HepG2 (cell line): Measurements from ENCODE around the gene MAP1LC3B. TPM values are rescaled to one million over a fixed set of nuclear protein-coding genes. Genes with fewer than 3 reads are reported as not detected.

Experiments
- AGO1 ChIP-seq: fragments of 200-400 bp; formaldehyde crosslinking; IDR thresholded peaks from 2 replicates; pipeline ENCODE4 v1.6.1; 2017; ENCODE audit warnings: mild to moderate bottlenecking, low read depth, low read length, moderate library complexity; ENCODE audit not compliant: poor library complexity, severe bottlenecking
- ARID4A ChIP-seq: sonication (generic); formaldehyde crosslinking; IDR thresholded peaks from 2 replicates; pipeline ENCODE4 v1.5.0; 2020; ENCODE audit warnings: mild to moderate bottlenecking, missing genetic modification reagents, borderline replicate concordance
- ATRX ChIP-seq: sonication (generic); formaldehyde crosslinking; IDR thresholded peaks from 2 replicates; pipeline ENCODE4 v1.4.0; 2020; ENCODE audit warnings: missing genetic modification reagents, borderline replicate concordance
- BHLHE40 ChIP-seq: IDR thresholded peaks from 2 replicates; pipeline ENCODE4 v1.6.1; 2011; ENCODE audit warnings: low read length, improper control_type of control experiment
- FOSL2 ChIP-seq: sonication (generic); formaldehyde crosslinking; IDR thresholded peaks from 2 replicates; pipeline ENCODE4 v1.4.0; 2020; ENCODE audit warnings: missing genetic modification reagents
- HIVEP1 ChIP-seq: sonication (generic); formaldehyde crosslinking; IDR thresholded peaks from 2 replicates; pipeline ENCODE4 v1.4.0; 2020; ENCODE audit warnings: mild to moderate bottlenecking, missing genetic modification reagents
- KAT8 ChIP-seq: IDR thresholded peaks from 2 replicates; pipeline ENCODE4 v1.6.1; 2016; ENCODE audit warnings: missing genetic modification reagents, missing compliant biosample characterization
- MTA3 ChIP-seq: sonication (generic); formaldehyde crosslinking; IDR thresholded peaks from 2 replicates; pipeline ENCODE4 v1.4.0; 2020; ENCODE audit warnings: missing genetic modification reagents
- RBAK ChIP-seq: sonication (generic); formaldehyde crosslinking; IDR thresholded peaks from 2 replicates; pipeline ENCODE4 v1.5.1; 2020; ENCODE audit warnings: mild to moderate bottlenecking, missing genetic modification reagents
- SAP130 ChIP-seq: IDR thresholded peaks from 2 replicates; pipeline ENCODE4 v1.6.1; 2016; ENCODE audit warnings: low read depth
- SNAI1 ChIP-seq: sonication (generic); formaldehyde crosslinking; IDR thresholded peaks from 2 replicates; pipeline ENCODE4 v1.5.0; 2020; ENCODE audit warnings: mild to moderate bottlenecking, missing genetic modification reagents, borderline replicate concordance
- TEAD2 ChIP-seq: sonication (generic); formaldehyde crosslinking; IDR thresholded peaks from 2 replicates; pipeline ENCODE4 v1.9.0; 2021; ENCODE audit warnings: missing genetic modification reagents
- U2AF2 ChIP-seq: fragments of 200-400 bp; formaldehyde crosslinking; IDR thresholded peaks from 2 replicates; pipeline ENCODE4 v1.6.1; 2017; ENCODE audit warnings: low read depth, mild to moderate bottlenecking, low read length
- ZNF337 ChIP-seq: sonication (generic); formaldehyde crosslinking; IDR thresholded peaks from 2 replicates; pipeline ENCODE4 v1.5.1; 2020; ENCODE audit warnings: missing genetic modification reagents, low read depth, mild to moderate bottlenecking, borderline replicate concordance
- ZNF34 ChIP-seq: sonication (generic); formaldehyde crosslinking; IDR thresholded peaks from 2 replicates; pipeline ENCODE4 v1.4.0; 2020; ENCODE audit warnings: mild to moderate bottlenecking, missing genetic modification reagents, borderline replicate concordance
- ZNF496 ChIP-seq: sonication (generic); formaldehyde crosslinking; IDR thresholded peaks from 2 replicates; pipeline ENCODE4 v1.8.1; 2023; ENCODE audit warnings: mild to moderate bottlenecking, moderate library complexity, missing genetic modification reagents; ENCODE audit not compliant: insufficient replicate concordance
- ZNF557 ChIP-seq: sonication (generic); formaldehyde crosslinking; IDR thresholded peaks from 2 replicates; pipeline ENCODE4 v1.4.0; 2020; ENCODE audit warnings: missing genetic modification reagents
- ZNF576 ChIP-seq: sonication (generic); formaldehyde crosslinking; IDR thresholded peaks from 2 replicates; pipeline ENCODE4 v1.4.0; 2020; ENCODE audit warnings: mild to moderate bottlenecking, missing genetic modification reagents
- ZNF597 ChIP-seq: sonication (generic); formaldehyde crosslinking; IDR thresholded peaks from 2 replicates; pipeline ENCODE4 v1.5.0; 2020; ENCODE audit warnings: missing genetic modification reagents
- ZNF850 ChIP-seq: sonication (generic); formaldehyde crosslinking; conservative IDR thresholded peaks from 2 replicates; pipeline ENCODE4 v1.9.0; 2021; ENCODE audit warnings: mild to moderate bottlenecking, missing genetic modification reagents
- polyA plus RNA-seq, 8 experiments: library from polyadenylated mRNA; depleted of rRNA in 3 of 8; stranded (reverse) in 7 of 8; unstranded in 1 of 8; fragments of >200 nt; fragmentation: Illumina TruSeq in 4 of 8; extraction: Trizol in 4 of 8; gene quantifications; 2 replicates each; pipeline versions ENCODE4 v1.2.1 to v1.2.3, GENCODE V29; 2011 to 2016; ENCODE audit warnings: low read depth in 4 of 8, missing spikeins in 1 of 8, mixed read lengths in 1 of 8; ENCODE audit not compliant: insufficient read depth in 1 of 8
- total RNA-seq, 5 experiments: library from RNA; depleted of rRNA; stranded (reverse); fragments of >200 nt; fragmentation: Illumina TruSeq; extraction: Trizol; gene quantifications; 2 replicates each; pipeline ENCODE4 v1.2.3, GENCODE V29; 2016; ENCODE audit warnings: low read depth in 1 of 5

The MAP1LC3B gene
- total and polyA plus RNA-seq, 2 of the 13 experiments (the other 11 are each of a cell fraction or from before 2014, with no cell fraction given) = 15.7 to 37.4 TPM

- TF ChIP-seq ARID4A (CRISPR knock-in tag) = peak; percentile 96; the same call in 1 of the 2 replicates
- peak; percentile 83 for TF ChIP-seq KAT8 (CRISPR knock-in tag)
- TF ChIP-seq ZNF597 (CRISPR knock-in tag) = peak; percentile 99
- no peak for TF ChIP-seq U2AF2
- TF ChIP-seq TEAD2 (CRISPR knock-in tag) = no peak
- TF ChIP-seq MTA3 (CRISPR knock-in tag) = no peak
- TF ChIP-seq AGO1 = peak; percentile 36
- no peak; the same call in 1 of the 2 replicates for TF ChIP-seq ZNF850 (CRISPR knock-in tag)
- no peak for TF ChIP-seq RBAK (CRISPR knock-in tag)
- peak; percentile 91 for TF ChIP-seq BHLHE40
- no peak for TF ChIP-seq SNAI1 (CRISPR knock-in tag)
- no peak for TF ChIP-seq ZNF576
- TF ChIP-seq ZNF557 (CRISPR knock-in tag) = peak; percentile 86
- peak; percentile 79 for TF ChIP-seq FOSL2 (CRISPR knock-in tag)
- TF ChIP-seq ZNF496 (CRISPR knock-in tag) = no peak
- peak; percentile 88 for TF ChIP-seq HIVEP1 (CRISPR knock-in tag)
- TF ChIP-seq ZNF337 = no peak
- TF ChIP-seq ATRX (CRISPR knock-in tag) = peak; percentile 52; the same call in 1 of the 2 replicates
- no peak; the same call in 1 of the 2 replicates for TF ChIP-seq ZNF34 (CRISPR knock-in tag)
- peak; percentile 94 for TF ChIP-seq SAP130 (CRISPR knock-in tag)
Measured at GRCh38 chr16:87383505-87384161, 8.5 kb upstream of the MAP1LC3B start, which contains the start of gene FBXO31 (continued).
